ENCODE measurements around the gene SC5D. TPM values are rescaled to one million over a fixed set of nuclear protein-coding genes. Genes with fewer than 3 reads are reported as not detected.

SC5D gene
- total RNA-seq, 2 experiments from 2014 or later: 16.3 to 22.7 TPM

GRCh38 chr11:121300313-121300971 lies 7.9 kb downstream of the SC5D start:
- Mint-ChIP-seq H3K27me3 (no peaks in the 10 kb centered on the region), H3K27ac (no peak overlapping the region), H3K4me1 (peaks cover 5% of the 10 kb centered on the region), H3K9me3 (ENCODE audit: low read depth) (peaks cover 2% of the 10 kb centered on the region), H3K4me3 (no peak overlapping the region), H3K36me3 (peaks cover 33% of the 10 kb centered on the region)
- ATAC-seq (no peak), DNase-seq (no peak)
- CTCF ChIA-PET: no interaction called here

- DNase-seq (no peak), ATAC-seq (no peak)
- peaks cover 2% of the 10 kb centered on the region for H3K9me3 Mint-ChIP-seq (ENCODE audit: low read depth)
- H3K27me3 Mint-ChIP-seq: no peaks in the 10 kb centered on the region
- H3K27ac Mint-ChIP-seq: no peak overlapping the region
- CTCF ChIA-PET: no interaction called here
- H3K4me1 Mint-ChIP-seq: peaks cover 4% of the 10 kb centered on the region
- H3K4me3 Mint-ChIP-seq: no peak overlapping the region
- peaks cover 34% of the 10 kb centered on the region for H3K36me3 Mint-ChIP-seq
Measured at GRCh38 chr11:121300972-121301699, 8.6 kb downstream of the SC5D start.

- peaks cover 32% of the 10 kb centered on the region for H3K36me3 Mint-ChIP-seq
- H3K4me1 Mint-ChIP-seq: peaks cover 2% of the 10 kb centered on the region
- DNase-seq: no peak
- no peak for ATAC-seq
- no peak overlapping the region for H3K4me3 Mint-ChIP-seq
- H3K27me3 Mint-ChIP-seq: no peaks in the 10 kb centered on the region
- no peak overlapping the region for H3K27ac Mint-ChIP-seq
- no peaks in the 10 kb centered on the region for H3K9me3 Mint-ChIP-seq (ENCODE audit: low read depth)
- CTCF ChIA-PET: no interaction called here
Measured at GRCh38 chr11:121304759-121305158, 12.2 kb downstream of the SC5D start.

GRCh38 chr11:121308816-121309215 lies 16.2 kb downstream of the SC5D start:
- Mint-ChIP-seq H3K36me3 (peaks cover 36% of the 10 kb centered on the region), H3K4me1 (peaks cover 12% of the 10 kb centered on the region), H3K27ac (no peak overlapping the region), H3K27me3 (no peaks in the 10 kb centered on the region), H3K4me3 (no peak overlapping the region), H3K9me3 (ENCODE audit: low read depth) (no peaks in the 10 kb centered on the region)
- CTCF ChIA-PET: interaction anchor here (1.4 kb wide), 1 partner anchor 9 kb away, joined by 3 read pairs; no protein-coding TSS in a partner anchor
- DNase-seq: no peak
- no peak for ATAC-seq

- Mint-ChIP-seq H3K36me3 (peaks cover 30% of the 10 kb centered on the region), H3K4me1 (peaks cover 12% of the 10 kb centered on the region), H3K9me3 (ENCODE audit: low read depth) (no peaks in the 10 kb centered on the region), H3K4me3 (no peak overlapping the region), H3K27me3 (no peaks in the 10 kb centered on the region), H3K27ac (no peak overlapping the region)
- ATAC-seq (no peak), DNase-seq (no peak)
- CTCF ChIA-PET: no interaction called here
Measured at GRCh38 chr11:121309688-121310087, 17.1 kb downstream of the SC5D start.

- H3K27ac Mint-ChIP-seq: no peak overlapping the region
- no peaks in the 10 kb centered on the region for H3K9me3 Mint-ChIP-seq (ENCODE audit: low read depth)
- ATAC-seq: no peak
- no peak for DNase-seq
- no peak overlapping the region for H3K4me3 Mint-ChIP-seq
- H3K4me1 Mint-ChIP-seq: peaks cover 12% of the 10 kb centered on the region
- H3K36me3 Mint-ChIP-seq: peaks cover 25% of the 10 kb centered on the region
- no peaks in the 10 kb centered on the region for H3K27me3 Mint-ChIP-seq
- CTCF ChIA-PET: no interaction called here
Measured at GRCh38 chr11:121310908-121311307, 18.3 kb downstream of the SC5D start.

GRCh38 chr11:121311373-121311772 lies 18.8 kb downstream of the SC5D start:
- no peaks in the 10 kb centered on the region for H3K27me3 Mint-ChIP-seq
- H3K4me3 Mint-ChIP-seq: no peak overlapping the region
- peaks cover 12% of the 10 kb centered on the region for H3K4me1 Mint-ChIP-seq
- peak; percentile 36 for ATAC-seq
- H3K36me3 Mint-ChIP-seq: peaks cover 21% of the 10 kb centered on the region
- no peak for DNase-seq
- CTCF ChIA-PET: no interaction called here
- no peaks in the 10 kb centered on the region for H3K9me3 Mint-ChIP-seq (ENCODE audit: low read depth)
- H3K27ac Mint-ChIP-seq: no peak overlapping the region

GRCh38 chr11:121312483-121312882 lies 19.9 kb downstream of the SC5D start:
- Mint-ChIP-seq H3K9me3 (ENCODE audit: low read depth) (no peaks in the 10 kb centered on the region), H3K4me1 (peaks cover 12% of the 10 kb centered on the region), H3K27me3 (no peaks in the 10 kb centered on the region), H3K36me3 (peaks cover 13% of the 10 kb centered on the region), H3K4me3 (no peak overlapping the region), H3K27ac (no peak overlapping the region)
- CTCF ChIA-PET: interaction anchor here (0.7 kb wide), 2 partner anchors 10 to 65 kb away, joined by 3 to 4 read pairs; no protein-coding TSS in a partner anchor
- no peak for ATAC-seq
- DNase-seq: no peak

GRCh38 chr11:121318848-121319834 lies 26.6 kb downstream of the SC5D start:
- ATAC-seq (peak; percentile 65), DNase-seq (no peak)
- Mint-ChIP-seq H3K4me3 (no peak overlapping the region), H3K4me1 (peaks cover 18% of the 10 kb centered on the region), H3K9me3 (ENCODE audit: low read depth) (no peaks in the 10 kb centered on the region), H3K27ac (no peak overlapping the region), H3K36me3 (no peaks in the 10 kb centered on the region), H3K27me3 (peaks cover 13% of the 10 kb centered on the region)
- CTCF ChIA-PET: interaction anchor here (0.8 to 2.6 kb wide), 6 partner anchors 17 to 273 kb away, joined by 3 to 15 read pairs (median 4); no protein-coding TSS in a partner anchor

- CTCF ChIA-PET: interaction anchor here (0.6 to 1.3 kb wide), 4 partner anchors 15 to 270 kb away, joined by 3 to 6 read pairs (median 4); no protein-coding TSS in a partner anchor
- Mint-ChIP-seq H3K4me1 (peaks cover 18% of the 10 kb centered on the region), H3K36me3 (no peaks in the 10 kb centered on the region), H3K27me3 (peaks cover 13% of the 10 kb centered on the region), H3K4me3 (no peak overlapping the region), H3K9me3 (ENCODE audit: low read depth) (no peaks in the 10 kb centered on the region), H3K27ac (no peak overlapping the region)
- peak; percentile 45 for ATAC-seq
- DNase-seq: no peak
Measured at GRCh38 chr11:121321614-121322243, 29.2 kb downstream of the SC5D start.

- Mint-ChIP-seq H3K36me3 (no peaks in the 10 kb centered on the region), H3K27me3 (peaks cover 13% of the 10 kb centered on the region), H3K4me1 (peaks cover 18% of the 10 kb centered on the region), H3K27ac (no peak overlapping the region), H3K4me3 (no peak overlapping the region), H3K9me3 (ENCODE audit: low read depth) (no peaks in the 10 kb centered on the region)
- ATAC-seq (no peak), DNase-seq (no peak)
- CTCF ChIA-PET: interaction anchor here (1.2 kb wide), 1 partner anchor 268 kb away, joined by 4 read pairs; no protein-coding TSS in a partner anchor
Measured at GRCh38 chr11:121323046-121323607, 30.6 kb downstream of the SC5D start.

- H3K36me3 Mint-ChIP-seq: no peaks in the 10 kb centered on the region
- H3K27me3 Mint-ChIP-seq: peaks cover 18% of the 10 kb centered on the region
- no peaks in the 10 kb centered on the region for H3K9me3 Mint-ChIP-seq (ENCODE audit: low read depth)
- H3K4me1 Mint-ChIP-seq: peaks cover 6% of the 10 kb centered on the region
- ATAC-seq (no peak), DNase-seq (no peak)
- H3K27ac Mint-ChIP-seq: no peak overlapping the region
- CTCF ChIA-PET: interaction anchor here (3.9 kb wide), 1 partner anchor 265 kb away, joined by 10 read pairs; no protein-coding TSS in a partner anchor
- H3K4me3 Mint-ChIP-seq: no peak overlapping the region
Measured at GRCh38 chr11:121326230-121326629, 33.7 kb downstream of the SC5D start.

All from activated CD8-positive, alpha-beta memory T cell treated with anti-CD3 and anti-CD28 coated beads, Interleukin-2, amount 10 ng/mL, durations not matched to agents 7 days and 5 days (primary cell).